ES-I3 (cell line): ENCODE data around the gene DDX24.
"Not testable (repeated sequence)": the region's sequence is repeated elsewhere in the genome, so short reads cannot be mapped to it uniquely, and the experiment has no call there.

ENCODE experiments used
- H3K36me3 ChIP-seq: 2 replicates; pipeline ENCODE4 v1.6.1; 2013; ENCODE audit warnings: mild to moderate bottlenecking, low read length, control low read depth, moderate library complexity; ENCODE audit not compliant: insufficient read depth
- H3K4me1 ChIP-seq: 2 replicates; pipeline ENCODE4 v1.6.1; 2013; ENCODE audit warnings: mild to moderate bottlenecking, control low read depth, low read length; ENCODE audit not compliant: insufficient read depth
- H3K9ac ChIP-seq: 2 replicates; pipeline ENCODE4 v1.6.1; 2013; ENCODE audit warnings: low read depth, mild to moderate bottlenecking, low read length, moderate library complexity
- H3K9me3 ChIP-seq: 2 replicates; pipeline ENCODE4 v1.6.1; 2013; ENCODE audit warnings: mild to moderate bottlenecking, low read length, moderate library complexity; ENCODE audit not compliant: control insufficient read depth, insufficient read depth

DDX24 gene

GRCh38 chr14:94081386-94081820, 401 bp upstream of the DDX24 start:
- peak overlapping the region; percentile 81 for H3K9ac ChIP-seq
- peaks cover 18% of the 10 kb centered on the region for H3K36me3 ChIP-seq
- peaks cover 12% of the 10 kb centered on the region for H3K4me1 ChIP-seq
- no peaks in the 10 kb centered on the region; the same call in 1 of the 2 replicates for H3K9me3 ChIP-seq

- Histone ChIP-seq H3K9ac (peak overlapping the region; percentile 81), H3K9me3 (peaks cover 8% of the 10 kb centered on the region; the same call in 1 of the 2 replicates), H3K4me1 (peaks cover 12% of the 10 kb centered on the region), H3K36me3 (peaks cover 18% of the 10 kb centered on the region)
These were observed 946 bp downstream of the DDX24 start for GRCh38 chr14:94079891-94080620.

GRCh38 chr14:94077823-94078222, 3.2 kb downstream of the DDX24 start:
- Histone ChIP-seq H3K36me3 (peaks cover 20% of the 10 kb centered on the region), H3K4me1 (peaks cover 12% of the 10 kb centered on the region), H3K9ac (no peak overlapping the region), H3K9me3 (peaks cover 12% of the 10 kb centered on the region; the same call in 1 of the 2 replicates)

- Histone ChIP-seq H3K4me1 (peaks cover 12% of the 10 kb centered on the region), H3K9me3 (peaks cover 12% of the 10 kb centered on the region; the same call in 1 of the 2 replicates), H3K9ac (no peak overlapping the region), H3K36me3 (peaks cover 20% of the 10 kb centered on the region)
These were observed 3.7 kb downstream of the DDX24 start for GRCh38 chr14:94077111-94077821.

- H3K36me3 ChIP-seq = peaks cover 20% of the 10 kb centered on the region
- peaks cover 12% of the 10 kb centered on the region; the same call in 1 of the 2 replicates for H3K9me3 ChIP-seq
- no peak overlapping the region for H3K9ac ChIP-seq
- H3K4me1 ChIP-seq = peaks cover 12% of the 10 kb centered on the region
These were observed 6.0 kb downstream of the DDX24 start for GRCh38 chr14:94075008-94075407.

GRCh38 chr14:94074534-94074933, 6.5 kb downstream of the DDX24 start:
- H3K36me3 ChIP-seq = peaks cover 20% of the 10 kb centered on the region
- peaks cover 12% of the 10 kb centered on the region; the same call in 1 of the 2 replicates for H3K9me3 ChIP-seq
- no peak overlapping the region for H3K9ac ChIP-seq
- peaks cover 8% of the 10 kb centered on the region for H3K4me1 ChIP-seq

- H3K9ac ChIP-seq, H3K36me3 ChIP-seq, H3K4me1 ChIP-seq: not testable (repeated sequence)
- peaks cover 12% of the 10 kb centered on the region; the same call in 1 of the 2 replicates for H3K9me3 ChIP-seq
These were observed 8.9 kb downstream of the DDX24 start for GRCh38 chr14:94072076-94072475.

- Histone ChIP-seq H3K4me1 (peaks cover 18% of the 10 kb centered on the region), H3K36me3 (peaks cover 10% of the 10 kb centered on the region), H3K9me3 (no peaks in the 10 kb centered on the region; the same call in 1 of the 2 replicates), H3K9ac (no peak overlapping the region)
These were observed 14.8 kb downstream of the DDX24 start for GRCh38 chr14:94066089-94066676.

- Histone ChIP-seq H3K36me3 (peaks cover 36% of the 10 kb centered on the region), H3K9ac (no peak overlapping the region), H3K4me1 (peaks cover 18% of the 10 kb centered on the region), H3K9me3 (no peaks in the 10 kb centered on the region)
These were observed 18.6 kb downstream of the DDX24 start for GRCh38 chr14:94062344-94062940.

- Histone ChIP-seq H3K4me1 (peaks cover 6% of the 10 kb centered on the region; the same call in 1 of the 2 replicates), H3K9me3 (no peaks in the 10 kb centered on the region), H3K36me3 (peaks cover 48% of the 10 kb centered on the region), H3K9ac (no peak overlapping the region)
These were observed 21.0 kb downstream of the DDX24 start for GRCh38 chr14:94059998-94060397.

- peaks cover 6% of the 10 kb centered on the region; the same call in 1 of the 2 replicates for H3K4me1 ChIP-seq
- H3K9ac ChIP-seq = no peak overlapping the region
- peaks cover 52% of the 10 kb centered on the region for H3K36me3 ChIP-seq
- no peaks in the 10 kb centered on the region for H3K9me3 ChIP-seq
These were observed 22.3 kb downstream of the DDX24 start for GRCh38 chr14:94058674-94059138.

GRCh38 chr14:94058128-94058673, 22.8 kb downstream of the DDX24 start:
- H3K4me1 ChIP-seq = peaks cover 6% of the 10 kb centered on the region; the same call in 1 of the 2 replicates
- H3K9me3 ChIP-seq = no peaks in the 10 kb centered on the region
- peaks cover 52% of the 10 kb centered on the region for H3K36me3 ChIP-seq
- no peak overlapping the region for H3K9ac ChIP-seq

- H3K4me1 ChIP-seq = no peaks in the 10 kb centered on the region; the same call in 1 of the 2 replicates
- H3K9me3 ChIP-seq = no peaks in the 10 kb centered on the region
- H3K9ac ChIP-seq = no peak overlapping the region
- peaks cover 51% of the 10 kb centered on the region for H3K36me3 ChIP-seq
These were observed 24.3 kb downstream of the DDX24 start for GRCh38 chr14:94056579-94057308.
